ENCODE data around the gene MANSC4. TPM values are rescaled to one million over a fixed set of nuclear protein-coding genes. Genes with fewer than 3 reads are reported as not detected.
A peak's percentile ranks its signal among the peaks of the same experiment; 100 is the strongest.

MANSC4 gene
- total and polyA plus RNA-seq, 2 donors (not counting 1 experiment from before 2014, with no cell fraction given), result 0.17 TPM; not detected in 1

- H3K9me3 ChIP-seq (ENCODE audit: control insufficient read depth, insufficient read depth, low read depth, low read length), result no peaks in the 10 kb centered on the region
- H3K27ac ChIP-seq (ENCODE audit: insufficient read depth, low read length), result no peak overlapping the region
- no peaks in the 10 kb centered on the region for H3K36me3 ChIP-seq (ENCODE audit: control insufficient read depth, insufficient read depth, low read length)
- H3K27me3 ChIP-seq (ENCODE audit: control insufficient read depth, insufficient read depth, low read length), result no peaks in the 10 kb centered on the region
- no peaks in the 10 kb centered on the region for H3K4me1 ChIP-seq (ENCODE audit: control insufficient read depth, extremely low read depth, insufficient read depth, low read length)
- no peak overlapping the region for H3K4me2 ChIP-seq (ENCODE audit: extremely low read depth, insufficient read depth, low read length)
- H4K20me1 ChIP-seq (ENCODE audit: control insufficient read depth, extremely low read depth, insufficient read depth, low read length), result no peaks in the 10 kb centered on the region
- no peak overlapping the region for H2AFZ ChIP-seq (ENCODE audit: low read length)
- no peak overlapping the region for H3K4me3 ChIP-seq (replicated peaks in 1 of 4; ENCODE audit: control extremely low read depth in 1 of 4, insufficient read depth in 1 of 4, low read depth in 3 of 4, low read length in 4 of 4)
- TF ChIP-seq CTCF (conservative IDR thresholded peaks at IDR 0.05 in 1 of 2, IDR thresholded peaks at IDR 0.05 in 1 of 2; ENCODE audit: low read depth in 1 of 2, low read length in 2 of 2), result no peak
- no peak for TF ChIP-seq EZH2 (IDR thresholded peaks at IDR 0.05; ENCODE audit: low read length, missing control alignments)
- H3K79me2 ChIP-seq (ENCODE audit: control insufficient read depth, insufficient read depth, low read length), result no peaks in the 10 kb centered on the region
- H3K9ac ChIP-seq (ENCODE audit: insufficient read depth, low read length), result no peak overlapping the region
- peak in 1 of 2 donors; percentile 66 for DNase-seq (ENCODE audit: low read depth in 2 of 2)
These were observed 37.7 kb upstream of the MANSC4 start for GRCh38 chr12:27817766-27818165.

GRCh38 chr12:27814851-27815591 lies 35.0 kb upstream of the MANSC4 start:
- Histone ChIP-seq H3K4me3 (replicated peaks in 1 of 4; ENCODE audit: control extremely low read depth in 1 of 4, insufficient read depth in 1 of 4, low read depth in 3 of 4, low read length in 4 of 4) (no peak overlapping the region), H3K36me3 (ENCODE audit: control insufficient read depth, insufficient read depth, low read length) (no peaks in the 10 kb centered on the region), H3K9me3 (ENCODE audit: control insufficient read depth, insufficient read depth, low read depth, low read length) (no peaks in the 10 kb centered on the region), H2AFZ (ENCODE audit: low read length) (no peak overlapping the region), H4K20me1 (ENCODE audit: control insufficient read depth, extremely low read depth, insufficient read depth, low read length) (no peaks in the 10 kb centered on the region), H3K27me3 (ENCODE audit: control insufficient read depth, insufficient read depth, low read length) (no peaks in the 10 kb centered on the region), H3K27ac (ENCODE audit: insufficient read depth, low read length) (no peak overlapping the region), H3K4me1 (ENCODE audit: control insufficient read depth, extremely low read depth, insufficient read depth, low read length) (no peaks in the 10 kb centered on the region), H3K79me2 (ENCODE audit: control insufficient read depth, insufficient read depth, low read length) (no peaks in the 10 kb centered on the region), H3K9ac (ENCODE audit: insufficient read depth, low read length) (no peak overlapping the region), H3K4me2 (ENCODE audit: extremely low read depth, insufficient read depth, low read length) (no peak overlapping the region)
- TF ChIP-seq EZH2 (IDR thresholded peaks at IDR 0.05; ENCODE audit: low read length, missing control alignments) (no peak), CTCF (conservative IDR thresholded peaks at IDR 0.05 in 1 of 2, IDR thresholded peaks at IDR 0.05 in 1 of 2; ENCODE audit: low read depth in 1 of 2, low read length in 2 of 2) (no peak)
- DNase-seq (ENCODE audit: low read depth in 2 of 2), result peak; percentile 6 to 56

- Histone ChIP-seq H3K36me3 (ENCODE audit: control insufficient read depth, insufficient read depth, low read length) (no peaks in the 10 kb centered on the region), H3K4me2 (ENCODE audit: extremely low read depth, insufficient read depth, low read length) (no peak overlapping the region), H4K20me1 (ENCODE audit: control insufficient read depth, extremely low read depth, insufficient read depth, low read length) (no peaks in the 10 kb centered on the region), H3K9ac (ENCODE audit: insufficient read depth, low read length) (no peak overlapping the region), H3K27me3 (ENCODE audit: control insufficient read depth, insufficient read depth, low read length) (no peaks in the 10 kb centered on the region), H3K4me1 (ENCODE audit: control insufficient read depth, extremely low read depth, insufficient read depth, low read length) (no peaks in the 10 kb centered on the region), H3K9me3 (ENCODE audit: control insufficient read depth, insufficient read depth, low read depth, low read length) (no peaks in the 10 kb centered on the region), H3K79me2 (ENCODE audit: control insufficient read depth, insufficient read depth, low read length) (no peaks in the 10 kb centered on the region), H3K27ac (ENCODE audit: insufficient read depth, low read length) (no peak overlapping the region), H2AFZ (ENCODE audit: low read length) (no peak overlapping the region), H3K4me3 (replicated peaks in 1 of 4; ENCODE audit: control extremely low read depth in 1 of 4, insufficient read depth in 1 of 4, low read depth in 3 of 4, low read length in 4 of 4) (no peak overlapping the region)
- peak in 1 of 2 donors; percentile 7 for DNase-seq (ENCODE audit: low read depth in 2 of 2)
- TF ChIP-seq EZH2 (IDR thresholded peaks at IDR 0.05; ENCODE audit: low read length, missing control alignments) (no peak), CTCF (conservative IDR thresholded peaks at IDR 0.05 in 1 of 2, IDR thresholded peaks at IDR 0.05 in 1 of 2; ENCODE audit: low read depth in 1 of 2, low read length in 2 of 2) (no peak)
These were observed 34.4 kb upstream of the MANSC4 start for GRCh38 chr12:27814411-27814810.
